ENCODE measurements around the gene MLLT1. TPM values are rescaled to one million over a fixed set of nuclear protein-coding genes. Genes with fewer than 3 reads are reported as not detected.

MLLT1 gene
- total and polyA plus RNA-seq, 10 donors = 10.1 to 57.2 (median 25.1) TPM

DNA sequence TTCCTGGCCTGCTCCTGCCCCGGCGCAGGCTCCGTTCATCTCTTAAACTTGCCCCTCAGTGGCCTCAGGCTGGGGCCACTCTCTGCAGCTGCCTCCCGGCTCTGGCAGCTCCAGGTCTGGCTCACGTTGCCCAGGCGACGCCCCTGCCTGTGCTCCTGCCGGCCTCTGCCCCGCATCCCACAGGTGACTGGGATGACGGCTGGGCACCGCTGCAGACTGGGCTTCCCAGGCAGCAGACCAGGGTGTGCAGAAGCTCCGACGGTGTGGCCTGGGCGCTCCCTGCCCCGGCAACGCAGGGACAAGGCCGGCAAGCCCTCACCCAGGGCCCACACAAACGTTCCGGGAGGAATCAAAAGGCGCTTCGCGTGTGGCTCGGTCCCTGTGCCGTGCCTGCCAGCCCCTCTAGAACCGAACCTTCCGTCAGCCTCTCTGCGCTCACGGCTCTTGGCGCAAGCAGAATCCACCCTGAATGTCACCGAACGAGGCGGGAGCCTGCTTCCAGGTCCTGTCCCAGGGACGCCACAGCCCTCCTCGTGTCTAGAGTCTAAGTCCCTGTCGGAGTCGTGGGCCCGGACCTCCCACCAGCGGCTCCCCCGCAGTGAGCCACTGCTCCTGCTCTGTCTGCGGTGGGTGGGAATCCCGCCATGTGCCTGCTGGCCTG, 64.8 kb downstream of the MLLT1 start:
- peak in 1 of 3 donors; percentile 58 for TF ChIP-seq POLR2AphosphoS5 (IDR thresholded peaks at IDR 0.05)
- TF ChIP-seq CTCF (IDR thresholded peaks at IDR 0.05 in 8 of 11, conservative IDR thresholded peaks at IDR 0.05 in 3 of 11) = no peak
- no peak overlapping the region for H3K27ac ChIP-seq
- WGBS, 5 donors = 89 to 95% (median 93%) methylated on average over 26 to 41 of the region's 41 CpGs
- no peaks in the 10 kb centered on the region for H3K9me3 ChIP-seq
- DNase-seq = no peak
- H3K4me1 ChIP-seq = peaks cover 3 to 43% (median 25%) of the 10 kb centered on the region in 6 donors
- no peaks in the 10 kb centered on the region for H3K27me3 ChIP-seq (replicated peaks in 1 of 7)
- peaks cover 0 to 87% (median 30%) of the 10 kb centered on the region in 6 donors for H3K36me3 ChIP-seq
- H3K4me3 ChIP-seq = no peak overlapping the region
- intact Hi-C loops (cut with DNase I; ENCODE audit: low total_unique reads) = loop anchor here (5.0 to 10.0 kb wide), 2 partner anchors 67 to 90 kb away; no protein-coding TSS in a partner anchor

GRCh38 chr19:6213696-6214641, 65.8 kb downstream of the MLLT1 start:
- DNase-seq = no peak
- WGBS, 5 donors = 86 to 94% (median 91%) methylated on average over 17 to 32 of the region's 32 CpGs
- peaks cover 0 to 78% (median 30%) of the 10 kb centered on the region in 6 donors for H3K36me3 ChIP-seq

DNA sequence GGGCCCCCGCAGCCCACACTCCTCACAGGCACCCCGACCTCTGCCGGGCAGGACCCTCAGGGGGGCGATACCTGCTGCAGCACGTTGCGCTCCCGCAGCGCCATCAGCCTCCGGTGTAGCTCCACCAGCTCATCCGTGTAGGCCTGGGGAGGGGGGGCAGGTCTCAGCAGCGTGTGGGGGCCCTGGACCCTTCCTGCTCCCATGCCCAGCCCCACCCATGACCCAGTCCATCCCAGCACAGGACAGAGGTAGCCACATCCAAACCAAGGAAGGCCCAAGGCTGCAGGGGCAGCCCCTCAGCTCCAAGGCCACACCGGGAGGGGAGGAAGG, 66.5 kb downstream of the MLLT1 start:
- intact Hi-C loops (cut with DNase I; ENCODE audit: low total_unique reads) = loop anchor here (10.0 kb wide), 1 partner anchor 92 kb away; no protein-coding TSS in a partner anchor
- 74 to 94% (median 89%) methylated on average over 8 to 12 of the region's 12 CpGs for WGBS, 5 donors
- no peaks in the 10 kb centered on the region for H3K27me3 ChIP-seq (replicated peaks in 1 of 7)
- peaks cover 0 to 78% (median 30%) of the 10 kb centered on the region in 6 donors for H3K36me3 ChIP-seq
- TF ChIP-seq POLR2A (IDR thresholded peaks at IDR 0.05) (no peak), POLR2AphosphoS5 (IDR thresholded peaks at IDR 0.05) (no peak), CTCF (IDR thresholded peaks at IDR 0.05 in 8 of 11, conservative IDR thresholded peaks at IDR 0.05 in 3 of 11) (no peak)
- peak; percentile 68 for DNase-seq
- H3K9me3 ChIP-seq = no peaks in the 10 kb centered on the region
- peaks cover 0 to 25% (median 8%) of the 10 kb centered on the region in 6 donors for H3K4me1 ChIP-seq
- H3K27ac ChIP-seq = no peak overlapping the region
- no peak overlapping the region for H3K4me3 ChIP-seq

More at GRCh38 chr19:6213696-6214641, 65.8 kb downstream of the MLLT1 start:
- Histone ChIP-seq H3K27me3 (replicated peaks in 1 of 7) (no peaks in the 10 kb centered on the region), H3K4me1 (peaks cover 1 to 32% (median 16%) of the 10 kb centered on the region in 6 donors), H3K4me3 (no peak overlapping the region), H3K27ac (no peak overlapping the region), H3K9me3 (no peaks in the 10 kb centered on the region)
- intact Hi-C loops (cut with DNase I; ENCODE audit: low total_unique reads) = loop anchor here (10.0 kb wide), 1 partner anchor 91 kb away; no protein-coding TSS in a partner anchor
- TF ChIP-seq POLR2AphosphoS5 (IDR thresholded peaks at IDR 0.05) = no peak
- no peak for TF ChIP-seq POLR2A (IDR thresholded peaks at IDR 0.05)
- TF ChIP-seq CTCF (IDR thresholded peaks at IDR 0.05 in 8 of 11, conservative IDR thresholded peaks at IDR 0.05 in 3 of 11) = no peak
